ENCODE results near the gene GUCY1A1. TPM values are rescaled to one million over a fixed set of nuclear protein-coding genes. Genes with fewer than 3 reads are reported as not detected.
A peak's percentile ranks its signal among the peaks of the same experiment; 100 is the strongest.

Gene GUCY1A1
- total RNA-seq, 1 experiment from 2014 or later: 25.7 TPM

GRCh38 chr4:155713911-155714310 is 47.3 kb downstream of the GUCY1A1 start:
- in situ Hi-C loops (cut with HindIII; ENCODE audit: low sequenced_read_pairs): no loop called here
- no peak for DNase-seq (ENCODE audit: low spot score)

- in situ Hi-C loops (cut with HindIII; ENCODE audit: low sequenced_read_pairs): no loop called here
- no peak for DNase-seq (ENCODE audit: low spot score)
Observed at GRCh38 chr4:155722336-155722735, 55.7 kb downstream of the GUCY1A1 start.

- in situ Hi-C loops (cut with HindIII; ENCODE audit: low sequenced_read_pairs): no loop called here
- DNase-seq (ENCODE audit: low spot score): no peak
Observed at GRCh38 chr4:155722816-155723499, 56.3 kb downstream of the GUCY1A1 start.

GRCh38 chr4:155724731-155725130 is 58.1 kb downstream of the GUCY1A1 start:
- in situ Hi-C loops (cut with HindIII; ENCODE audit: low sequenced_read_pairs): no loop called here
- DNase-seq (ENCODE audit: low spot score): no peak

GRCh38 chr4:155734065-155734464 is 67.4 kb downstream of the GUCY1A1 start:
- no peak for DNase-seq (ENCODE audit: low spot score)
- in situ Hi-C loops (cut with HindIII; ENCODE audit: low sequenced_read_pairs): no loop called here

GRCh38 chr4:155734951-155735350 is 68.3 kb downstream of the GUCY1A1 start:
- DNase-seq (ENCODE audit: low spot score): no peak
- in situ Hi-C loops (cut with HindIII; ENCODE audit: low sequenced_read_pairs): no loop called here

- in situ Hi-C loops (cut with HindIII; ENCODE audit: low sequenced_read_pairs): no loop called here
- peak; percentile 11 for DNase-seq (ENCODE audit: low spot score)
Observed at GRCh38 chr4:155735496-155735895, 68.8 kb downstream of the GUCY1A1 start.

GRCh38 chr4:155738548-155738947 is 71.9 kb downstream of the GUCY1A1 start:
- in situ Hi-C loops (cut with HindIII; ENCODE audit: low sequenced_read_pairs): no loop called here
- DNase-seq (ENCODE audit: low spot score): no peak

- in situ Hi-C loops (cut with HindIII; ENCODE audit: low sequenced_read_pairs): no loop called here
Observed at GRCh38 chr4:155741546-155741945, 74.9 kb downstream of the GUCY1A1 start.

GRCh38 chr4:155742310-155743015 is 75.8 kb downstream of the GUCY1A1 start:
- no peak for DNase-seq (ENCODE audit: low spot score)
- in situ Hi-C loops (cut with HindIII; ENCODE audit: low sequenced_read_pairs): no loop called here

More at GRCh38 chr4:155741546-155741945, 74.9 kb downstream of the GUCY1A1 start:
- no peak for DNase-seq (ENCODE audit: low spot score)

GRCh38 chr4:155745984-155746383 is 79.3 kb downstream of the GUCY1A1 start:
- no peak for DNase-seq (ENCODE audit: low spot score)
- in situ Hi-C loops (cut with HindIII; ENCODE audit: low sequenced_read_pairs): no loop called here

GRCh38 chr4:155748039-155748438 is 81.4 kb downstream of the GUCY1A1 start:
- in situ Hi-C loops (cut with HindIII; ENCODE audit: low sequenced_read_pairs): no loop called here
- no peak for DNase-seq (ENCODE audit: low spot score)

- in situ Hi-C loops (cut with HindIII; ENCODE audit: low sequenced_read_pairs): no loop called here
- DNase-seq (ENCODE audit: low spot score): no peak
Observed at GRCh38 chr4:155749041-155749440, 82.4 kb downstream of the GUCY1A1 start.

GRCh38 chr4:155751569-155751968 is 84.9 kb downstream of the GUCY1A1 start:
- DNase-seq (ENCODE audit: low spot score): no peak
- in situ Hi-C loops (cut with HindIII; ENCODE audit: low sequenced_read_pairs): no loop called here

GRCh38 chr4:155757745-155758265 is 91.2 kb downstream of the GUCY1A1 start:
- in situ Hi-C loops (cut with HindIII; ENCODE audit: low sequenced_read_pairs): no loop called here
- DNase-seq (ENCODE audit: low spot score): no peak

GRCh38 chr4:155758481-155759371 is 92.1 kb downstream of the GUCY1A1 start, which contains the start of gene GUCY1B1:
GUCY1B1 (plus strand) TSS chr4:155759021; CDS start chr4:155759141, 120 bp downstream.
- DNase-seq (ENCODE audit: low spot score): peak; percentile 98
- in situ Hi-C loops (cut with HindIII; ENCODE audit: low sequenced_read_pairs): no loop called here

- peak; percentile 43 for DNase-seq (ENCODE audit: low spot score)
- in situ Hi-C loops (cut with HindIII; ENCODE audit: low sequenced_read_pairs): no loop called here
Observed at GRCh38 chr4:155759372-155760252, 93.0 kb downstream of the GUCY1A1 start.

GRCh38 chr4:155761047-155761446 is 94.4 kb downstream of the GUCY1A1 start:
- in situ Hi-C loops (cut with HindIII; ENCODE audit: low sequenced_read_pairs): no loop called here
- no peak for DNase-seq (ENCODE audit: low spot score)

GRCh38 chr4:155761916-155762315 is 95.3 kb downstream of the GUCY1A1 start:
- no peak for DNase-seq (ENCODE audit: low spot score)
- in situ Hi-C loops (cut with HindIII; ENCODE audit: low sequenced_read_pairs): no loop called here
